ENCODE results near the gene RMND1. TPM values are rescaled to one million over a fixed set of nuclear protein-coding genes. Genes with fewer than 3 reads are reported as not detected.

Gene RMND1
- total RNA-seq, 1 experiment from 2014 or later, result 23.3 TPM

DNA sequence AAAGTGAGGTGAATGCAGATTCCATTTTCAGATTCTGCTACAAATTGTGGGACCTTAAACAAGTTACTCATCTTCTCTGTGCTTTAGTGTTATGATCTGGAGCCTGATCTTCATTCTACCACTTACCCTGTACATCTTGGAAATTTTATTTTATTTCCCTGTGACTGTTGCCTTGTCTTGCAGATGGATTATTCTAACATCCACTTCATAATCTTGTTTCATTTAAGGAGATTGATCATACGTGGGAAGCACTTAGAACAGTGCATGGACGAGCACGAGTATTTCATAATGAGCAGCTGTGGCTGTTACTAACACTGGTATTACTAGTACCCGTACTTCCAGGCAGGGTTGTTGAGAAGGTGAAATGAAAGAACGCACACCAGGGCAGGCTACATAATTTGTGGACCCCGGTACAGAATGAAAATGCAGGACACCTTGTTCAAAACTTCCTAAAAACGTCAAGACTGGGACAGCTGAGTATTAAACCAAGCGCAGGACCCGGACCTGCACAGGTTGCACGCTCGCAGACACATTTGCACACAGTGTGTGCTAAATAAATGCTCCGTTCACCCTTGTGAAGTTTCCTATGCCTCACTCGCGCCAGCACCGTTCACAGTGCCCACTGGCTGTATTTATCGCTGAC lies 41.4 kb upstream of the RMND1 start:
- no peak for DNase-seq (ENCODE audit: low spot score)
- peak overlapping the region; percentile 68 for H3K4me3 Mint-ChIP-seq
- POLR2A ChIA-PET, result no interaction called here
- no peak for ATAC-seq
- peaks cover 14% of the 10 kb centered on the region for H3K4me1 Mint-ChIP-seq
- CTCF ChIA-PET, result no interaction called here
- TF ChIP-seq ZNF121 (CRISPR knock-in tag; IDR thresholded peaks at IDR 0.05) (no peak), TEAD4 (CRISPR knock-in tag; IDR thresholded peaks at IDR 0.05) (no peak), ZBTB21 (CRISPR knock-in tag; IDR thresholded peaks at IDR 0.05; ENCODE audit: borderline replicate concordance) (0 out of 2 replicates have a peak, but pooled peaks have one; percentile 2), ATF1 (CRISPR knock-in tag; IDR thresholded peaks at IDR 0.05) (no peak), ETV6 (CRISPR knock-in tag; IDR thresholded peaks at IDR 0.05) (no peak), HMGA2 (CRISPR knock-in tag; IDR thresholded peaks at IDR 0.05) (no peak), TP53 (CRISPR knock-in tag; IDR thresholded peaks at IDR 0.05) (no peak), ZNF416 (CRISPR knock-in tag; IDR thresholded peaks at IDR 0.05) (no peak)
- H3K27me3 Mint-ChIP-seq (ENCODE audit: low read depth), result peaks cover 61% of the 10 kb centered on the region
- H3K27ac Mint-ChIP-seq, result no peak overlapping the region
- no peaks in the 10 kb centered on the region for H3K9me3 Mint-ChIP-seq
- H3K36me3 Mint-ChIP-seq, result no peaks in the 10 kb centered on the region

GRCh38 chr6:151490996-151491395 lies 39.1 kb upstream of the RMND1 start:
- no peaks in the 10 kb centered on the region for H3K9me3 Mint-ChIP-seq
- TF ChIP-seq JAZF1 (CRISPR knock-in tag; IDR thresholded peaks at IDR 0.05) (no peak), GABPB1 (CRISPR knock-in tag; IDR thresholded peaks at IDR 0.05) (no peak), FOXP1 (CRISPR knock-in tag; IDR thresholded peaks at IDR 0.05; ENCODE audit: borderline replicate concordance) (no peak), ZBTB21 (CRISPR knock-in tag; IDR thresholded peaks at IDR 0.05; ENCODE audit: borderline replicate concordance) (no peak), E2F1 (CRISPR knock-in tag; IDR thresholded peaks at IDR 0.05) (no peak), GTF2I (CRISPR knock-in tag; conservative IDR thresholded peaks at IDR 0.05) (no peak), PRDM15 (CRISPR knock-in tag; IDR thresholded peaks at IDR 0.05) (no peak), ETV6 (CRISPR knock-in tag; IDR thresholded peaks at IDR 0.05) (no peak), SMAD3 (CRISPR knock-in tag; IDR thresholded peaks at IDR 0.05; ENCODE audit: borderline replicate concordance) (no peak), ZNF416 (CRISPR knock-in tag; IDR thresholded peaks at IDR 0.05) (no peak), USF2 (CRISPR knock-in tag; IDR thresholded peaks at IDR 0.05) (no peak), E2F5 (CRISPR knock-in tag; IDR thresholded peaks at IDR 0.05) (no peak), ZNF396 (CRISPR knock-in tag; IDR thresholded peaks at IDR 0.05; ENCODE audit: borderline replicate concordance) (no peak), MYBL2 (CRISPR knock-in tag; IDR thresholded peaks at IDR 0.05) (no peak), JUN (CRISPR knock-in tag; IDR thresholded peaks at IDR 0.05) (no peak), TEAD4 (CRISPR knock-in tag; IDR thresholded peaks at IDR 0.05) (no peak)
- TF ChIP-seq, protein P1, sequence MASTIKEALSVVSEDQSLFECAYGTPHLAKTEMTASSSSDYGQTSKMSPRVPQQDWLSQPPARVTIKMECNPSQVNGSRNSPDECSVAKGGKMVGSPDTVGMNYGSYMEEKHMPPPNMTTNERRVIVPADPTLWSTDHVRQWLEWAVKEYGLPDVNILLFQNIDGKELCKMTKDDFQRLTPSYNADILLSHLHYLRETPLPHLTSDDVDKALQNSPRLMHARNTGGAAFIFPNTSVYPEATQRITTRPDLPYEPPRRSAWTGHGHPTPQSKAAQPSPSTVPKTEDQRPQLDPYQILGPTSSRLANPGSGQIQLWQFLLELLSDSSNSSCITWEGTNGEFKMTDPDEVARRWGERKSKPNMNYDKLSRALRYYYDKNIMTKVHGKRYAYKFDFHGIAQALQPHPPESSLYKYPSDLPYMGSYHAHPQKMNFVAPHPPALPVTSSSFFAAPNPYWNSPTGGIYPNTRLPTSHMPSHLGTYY (CRISPR knock-in tag; IDR thresholded peaks at IDR 0.05), result no peak
- peaks cover 50% of the 10 kb centered on the region for H3K27me3 Mint-ChIP-seq (ENCODE audit: low read depth)
- DNase-seq (ENCODE audit: low spot score) (no peak), ATAC-seq (no peak)
- CTCF ChIA-PET, result no interaction called here
- peaks cover 11% of the 10 kb centered on the region for H3K4me1 Mint-ChIP-seq
- H3K36me3 Mint-ChIP-seq, result no peaks in the 10 kb centered on the region
- H3K27ac Mint-ChIP-seq, result no peak overlapping the region
- H3K4me3 Mint-ChIP-seq, result no peak overlapping the region
- POLR2A ChIA-PET, result no interaction called here

Measured in WTC11 (cell line).